Endodermal cell (in vitro differentiated cells): ENCODE measurements around the gene IRX5. TPM values are rescaled to one million over a fixed set of nuclear protein-coding genes. Genes with fewer than 3 reads are reported as not detected.

Experiments
- DNase-seq: peaks from one replicate; pipeline ENCODE4 v3.0.0-alpha.2; 2017
- H3K27ac ChIP-seq: 2 replicates; pipeline ENCODE4 v1.5.1; 2013; ENCODE audit warnings: mild to moderate bottlenecking, low read depth, low read length, moderate library complexity
- H3K27me3 ChIP-seq: 2 replicates; pipeline ENCODE4 v1.6.1; 2013; ENCODE audit warnings: mild to moderate bottlenecking, low read length, moderate library complexity; ENCODE audit not compliant: insufficient read depth, control insufficient read depth, poor library complexity, severe bottlenecking
- H3K36me3 ChIP-seq: 2 replicates; pipeline ENCODE4 v1.7.0; 2013; ENCODE audit warnings: mild to moderate bottlenecking, low read length, moderate library complexity; ENCODE audit not compliant: control insufficient read depth, insufficient read depth
- H3K4me1 ChIP-seq: one replicate; pipeline ENCODE4 v1.7.0; 2013; ENCODE audit warnings: low read length; ENCODE audit not compliant: control insufficient read depth, insufficient read depth
- H3K4me3 ChIP-seq: 2 replicates; pipeline ENCODE4 v1.5.1; 2013; ENCODE audit warnings: mild to moderate bottlenecking, low read length, moderate library complexity
- H3K9ac ChIP-seq: 2 replicates; pipeline ENCODE4 v1.6.1; 2013; ENCODE audit warnings: mild to moderate bottlenecking, low read length, moderate library complexity; ENCODE audit not compliant: poor library complexity, severe bottlenecking; ENCODE audit errors: extremely low read depth
- H3K9me3 ChIP-seq: 2 replicates; pipeline ENCODE4 v1.6.1; 2013; ENCODE audit warnings: mild to moderate bottlenecking, low read length, moderate library complexity; ENCODE audit not compliant: control insufficient read depth
- H3K27ac Mint-ChIP-seq: 2 replicates; pipeline ENCODE4 v1.8.0; 2020; ENCODE audit warnings: mixed read lengths
- H3K27me3 Mint-ChIP-seq: 2 replicates; pipeline ENCODE4 v1.8.0; 2021; ENCODE audit warnings: mild to moderate bottlenecking, mixed read lengths; ENCODE audit not compliant: insufficient read depth
- H3K36me3 Mint-ChIP-seq: 2 replicates; pipeline ENCODE4 v1.8.0; 2020; ENCODE audit warnings: low read depth, mixed read lengths
- H3K4me1 Mint-ChIP-seq: 2 replicates; pipeline ENCODE4 v1.8.0; 2020; ENCODE audit warnings: mixed read lengths
- H3K4me3 Mint-ChIP-seq: 2 replicates; pipeline ENCODE4 v1.8.0; 2020; ENCODE audit warnings: mild to moderate bottlenecking, moderate library complexity, mixed read lengths
- H3K9me3 Mint-ChIP-seq: 2 replicates; pipeline ENCODE4 v1.8.0; 2020; ENCODE audit warnings: mild to moderate bottlenecking, mixed read lengths
- WGBS, 2 experiments: methylation state at CpG; one replicate each; pipeline versions ENCODE4 v1.1.5 to v1.1.7; 2013; ENCODE audit warnings: missing lambda C conversion rate in 2 of 2, mixed read lengths in 1 of 2; ENCODE audit not compliant: insufficient coverage in 1 of 2, insufficient read length in 1 of 2; 5-methylcytosine and 5-hydroxymethylcytosine counted together
- total RNA-seq, 2 donors: library from RNA; stranded (reverse); fragmentation: NEBNext Ultra II Directional in 1 of 2; extraction: Animal tissue kit (Norgen Biotek cat#: 25700) in 1 of 2; gene quantifications; 2 replicates in 1 of 2; 3 replicates in 1 of 2; pipeline ENCODE4 v1.2.1, GENCODE V29; 2021
- TF ChIP-seq, protein P1 (sequence below): fragments of 200-600 bp; sonication (generic); conservative IDR thresholded peaks from 2 replicates; pipeline ENCODE4 v1.5.0; 2021; ENCODE audit warnings: antibody characterized with exemption, mild to moderate bottlenecking

IRX5 gene
- total RNA-seq, 2 donors from 2014 or later = 1.6 to 2.6 TPM

DNA sequence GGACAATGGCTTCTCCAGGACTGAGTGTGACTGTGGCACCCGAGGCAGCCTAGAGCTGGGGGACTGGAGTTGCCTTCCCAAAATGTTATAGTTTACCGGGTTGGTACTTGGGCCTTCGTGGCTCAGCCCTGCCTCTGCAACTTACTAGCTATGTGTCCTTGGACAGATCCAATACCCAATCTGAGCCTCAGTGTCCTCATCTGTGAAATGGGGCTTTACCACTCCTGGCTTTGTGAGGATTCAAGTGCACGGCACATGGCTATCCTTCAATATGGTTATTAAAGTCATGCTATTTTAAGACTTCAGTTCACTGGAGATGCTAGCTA, 9.6 kb downstream of the IRX5 start:
- H3K9ac ChIP-seq = no peak overlapping the region
- peaks cover 100% of the 10 kb centered on the region for H3K27me3 ChIP-seq
- WGBS, 2 experiments = 71 to 77% methylated on average over 4 of the region's 4 CpGs
- no peaks in the 10 kb centered on the region for H3K9me3 ChIP-seq
- H3K36me3 Mint-ChIP-seq = no peaks in the 10 kb centered on the region
- peaks cover 15% of the 10 kb centered on the region for H3K4me1 Mint-ChIP-seq
- TF ChIP-seq, protein P1, sequence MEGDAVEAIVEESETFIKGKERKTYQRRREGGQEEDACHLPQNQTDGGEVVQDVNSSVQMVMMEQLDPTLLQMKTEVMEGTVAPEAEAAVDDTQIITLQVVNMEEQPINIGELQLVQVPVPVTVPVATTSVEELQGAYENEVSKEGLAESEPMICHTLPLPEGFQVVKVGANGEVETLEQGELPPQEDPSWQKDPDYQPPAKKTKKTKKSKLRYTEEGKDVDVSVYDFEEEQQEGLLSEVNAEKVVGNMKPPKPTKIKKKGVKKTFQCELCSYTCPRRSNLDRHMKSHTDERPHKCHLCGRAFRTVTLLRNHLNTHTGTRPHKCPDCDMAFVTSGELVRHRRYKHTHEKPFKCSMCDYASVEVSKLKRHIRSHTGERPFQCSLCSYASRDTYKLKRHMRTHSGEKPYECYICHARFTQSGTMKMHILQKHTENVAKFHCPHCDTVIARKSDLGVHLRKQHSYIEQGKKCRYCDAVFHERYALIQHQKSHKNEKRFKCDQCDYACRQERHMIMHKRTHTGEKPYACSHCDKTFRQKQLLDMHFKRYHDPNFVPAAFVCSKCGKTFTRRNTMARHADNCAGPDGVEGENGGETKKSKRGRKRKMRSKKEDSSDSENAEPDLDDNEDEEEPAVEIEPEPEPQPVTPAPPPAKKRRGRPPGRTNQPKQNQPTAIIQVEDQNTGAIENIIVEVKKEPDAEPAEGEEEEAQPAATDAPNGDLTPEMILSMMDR = no peak
- no peak for DNase-seq
- H3K9me3 Mint-ChIP-seq = no peaks in the 10 kb centered on the region
- H3K36me3 ChIP-seq = no peaks in the 10 kb centered on the region
- H3K4me3 Mint-ChIP-seq = no peak overlapping the region
- H3K27ac ChIP-seq = no peak overlapping the region
- no peak overlapping the region for H3K27ac Mint-ChIP-seq
- peaks cover 100% of the 10 kb centered on the region for H3K27me3 Mint-ChIP-seq
- H3K4me3 ChIP-seq = no peak overlapping the region
- peaks cover 14% of the 10 kb centered on the region for H3K4me1 ChIP-seq

DNA sequence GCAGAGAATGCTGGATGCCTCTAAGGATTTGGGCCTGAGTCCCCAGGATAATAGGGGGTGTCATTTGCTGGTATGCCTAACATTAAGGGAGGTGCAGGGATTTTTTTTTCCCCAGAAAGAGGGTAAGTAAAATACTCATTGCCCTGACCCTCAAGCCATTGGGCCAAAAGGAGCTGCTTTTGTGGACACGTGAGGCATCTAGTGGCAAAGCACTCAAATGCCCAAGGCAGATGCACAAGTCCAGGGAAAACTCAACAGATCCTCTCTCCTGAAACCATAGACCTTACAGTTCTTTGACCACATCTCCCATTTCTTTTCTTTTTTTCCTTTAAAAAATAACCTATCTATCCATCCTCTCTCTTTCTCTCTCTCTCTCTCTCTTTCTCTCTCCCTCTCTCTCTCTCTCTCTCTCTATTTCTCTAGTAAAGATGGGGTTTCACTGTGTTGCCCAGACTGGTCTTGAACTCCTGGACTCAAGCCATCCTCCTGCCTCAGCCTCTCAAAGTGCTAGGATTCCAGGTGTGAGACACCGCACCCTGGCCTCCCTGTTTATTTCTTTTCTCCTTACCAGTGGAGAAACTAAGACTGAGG, 11.8 kb downstream of the IRX5 start:
- H3K27me3 Mint-ChIP-seq = peaks cover 97% of the 10 kb centered on the region
- Histone ChIP-seq H3K36me3 (no peaks in the 10 kb centered on the region), H3K27me3 (peaks cover 92% of the 10 kb centered on the region), H3K9ac (no peak overlapping the region), H3K4me3 (no peak overlapping the region), H3K4me1 (peaks cover 3% of the 10 kb centered on the region), H3K9me3 (no peaks in the 10 kb centered on the region), H3K27ac (no peak overlapping the region)
- H3K9me3 Mint-ChIP-seq = no peaks in the 10 kb centered on the region
- no peak for DNase-seq
- H3K4me1 Mint-ChIP-seq = peaks cover 5% of the 10 kb centered on the region
- no peak overlapping the region for H3K4me3 Mint-ChIP-seq
- no peaks in the 10 kb centered on the region for H3K36me3 Mint-ChIP-seq
- TF ChIP-seq, protein P1 = peak; percentile 24
- WGBS, 2 experiments = 86 to 100% methylated on average over 1 to 2 of the region's 2 CpGs
- no peak overlapping the region for H3K27ac Mint-ChIP-seq

DNA sequence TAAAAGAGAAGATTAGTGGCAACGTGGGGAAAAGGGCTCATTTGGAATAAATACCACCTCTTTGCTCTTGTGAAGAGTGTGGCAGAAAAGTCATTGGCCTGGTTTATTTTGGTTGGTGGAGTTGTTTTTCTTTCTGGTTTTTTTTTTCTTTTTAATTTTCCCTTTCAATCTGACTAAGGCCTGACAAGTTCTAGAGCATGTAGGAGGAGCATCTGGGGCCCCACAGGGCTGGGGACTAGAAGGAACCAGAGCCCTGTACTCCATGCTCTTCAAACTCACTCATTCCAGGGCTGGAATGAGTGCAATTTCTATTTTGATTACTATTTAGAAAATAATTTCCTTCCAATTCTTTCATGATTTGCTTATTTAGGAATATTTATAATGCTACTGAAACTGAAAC, 13.3 kb downstream of the IRX5 start:
- H3K27me3 Mint-ChIP-seq = peaks cover 97% of the 10 kb centered on the region

More for the DNA sequence above, 13.3 kb downstream of the IRX5 start:
- TF ChIP-seq, protein P1 = no peak
- Mint-ChIP-seq H3K4me1 (no peaks in the 10 kb centered on the region), H3K36me3 (no peaks in the 10 kb centered on the region), H3K4me3 (no peak overlapping the region), H3K9me3 (no peaks in the 10 kb centered on the region), H3K27ac (no peak overlapping the region)
- DNase-seq = no peak
- Histone ChIP-seq H3K27me3 (peaks cover 91% of the 10 kb centered on the region), H3K9ac (no peak overlapping the region), H3K27ac (no peak overlapping the region), H3K36me3 (no peaks in the 10 kb centered on the region), H3K9me3 (no peaks in the 10 kb centered on the region), H3K4me1 (no peaks in the 10 kb centered on the region), H3K4me3 (no peak overlapping the region)
- 76 to 80% methylated on average over 1 of the region's 1 CpG for WGBS, 2 experiments
